Neural progenitor cell (in vitro differentiated cells): ENCODE data around the gene CLMP. TPM values are rescaled to one million over a fixed set of nuclear protein-coding genes. Genes with fewer than 3 reads are reported as not detected.
A peak's percentile ranks its signal among the peaks of the same experiment; 100 is the strongest.

Experiments used
- DNase-seq: peaks from one replicate; pipeline ENCODE4 v3.0.0-alpha.2; 2016; ENCODE audit warnings: low spot score
- H2AFZ ChIP-seq: fragments of 200-600 bp; sonication (generic); replicated peaks from 2 replicates; pipeline ENCODE4 v1.6.1; 2016; ENCODE audit warnings: antibody characterized with exemption
- H3F3A ChIP-seq: fragments of 200-600 bp; sonication (generic); 2 replicates; pipeline ENCODE4 v1.6.1; 2016; ENCODE audit warnings: antibody characterized with exemption, low read depth
- H3K27ac ChIP-seq: fragments of 200-600 bp; sonication (generic); 2 replicates; pipeline ENCODE4 v1.5.1; 2016; ENCODE audit warnings: mild to moderate bottlenecking
- H3K27me3 ChIP-seq: fragments of 200-600 bp; sonication (generic); 2 replicates; pipeline ENCODE4 v1.6.1; 2016; ENCODE audit warnings: mild to moderate bottlenecking, moderate library complexity
- H3K36me3 ChIP-seq: fragments of 200-600 bp; sonication (generic); 2 replicates; pipeline ENCODE4 v1.5.1; 2016
- H3K4me1 ChIP-seq: fragments of 200-600 bp; sonication (generic); 2 replicates; pipeline ENCODE4 v1.6.1; 2016; ENCODE audit warnings: mixed run types
- H3K4me2 ChIP-seq: fragments of 200-600 bp; sonication (generic); 2 replicates; pipeline ENCODE4 v1.6.1; 2016
- H3K4me3 ChIP-seq: fragments of 200-600 bp; sonication (generic); 2 replicates; pipeline ENCODE4 v1.5.1; 2016
- H3K79me2 ChIP-seq: fragments of 200-600 bp; sonication (generic); 2 replicates; pipeline ENCODE4 v1.6.1; 2016; ENCODE audit warnings: low read depth
- H3K9ac ChIP-seq: fragments of 200-600 bp; sonication (generic); 2 replicates; pipeline ENCODE4 v1.6.1; 2016
- H3K9me3 ChIP-seq: fragments of 200-600 bp; sonication (generic); 2 replicates; pipeline ENCODE4 v1.5.1; 2016; ENCODE audit warnings: low read depth
- H4K20me1 ChIP-seq: fragments of 200-600 bp; sonication (generic); 2 replicates; pipeline ENCODE4 v1.6.1; 2016; ENCODE audit warnings: low read depth
- H3K27ac Mint-ChIP-seq: 3 replicates; pipeline ENCODE4 v1.8.0; 2021; ENCODE audit warnings: mixed read lengths
- H3K27me3 Mint-ChIP-seq: 2 replicates; pipeline ENCODE4 v1.8.0; 2022; ENCODE audit warnings: low read depth, mild to moderate bottlenecking, inconsistent platforms, moderate library complexity, mixed read lengths; ENCODE audit not compliant: insufficient read depth
- H3K36me3 Mint-ChIP-seq: 3 replicates; pipeline ENCODE4 v1.8.0; 2021; ENCODE audit warnings: mixed read lengths
- H3K4me1 Mint-ChIP-seq: 3 replicates; pipeline ENCODE4 v1.8.0; 2021; ENCODE audit warnings: mixed read lengths
- H3K4me3 Mint-ChIP-seq: 3 replicates; pipeline ENCODE4 v1.8.0; 2021; ENCODE audit warnings: mild to moderate bottlenecking, moderate library complexity, mixed read lengths
- H3K9me3 Mint-ChIP-seq: 3 replicates; pipeline ENCODE4 v1.8.0; 2020; ENCODE audit warnings: mixed read lengths
- EZH2 ChIP-seq: fragments of 200-600 bp; sonication (generic); IDR thresholded peaks from 2 replicates; pipeline ENCODE4 v1.6.1; 2017; ENCODE audit warnings: antibody characterized with exemption, mild to moderate bottlenecking, moderate library complexity
- EZH2phosphoT487 ChIP-seq: fragments of 200-600 bp; sonication (generic); IDR thresholded peaks from 2 replicates; pipeline ENCODE4 v1.6.1; 2017; ENCODE audit warnings: antibody characterized with exemption
- total RNA-seq: library from RNA; depleted of rRNA; stranded (reverse); fragments of >200 nt; gene quantifications from 2 replicates; pipeline ENCODE4 v1.2.3, GENCODE V29; 2015; ENCODE audit warnings: low replicate concordance
- TF ChIP-seq, protein P1 (sequence below): fragments of 200-600 bp; sonication (generic); IDR thresholded peaks from 2 replicates; pipeline ENCODE4 v1.5.1; 2017; ENCODE audit warnings: antibody characterized with exemption, mild to moderate bottlenecking

CLMP gene
- total RNA-seq, 1 donor from 2014 or later: 10.7 TPM

GRCh38 chr11:123100379-123101085 is 94.5 kb downstream of the CLMP start:
- H3K4me3 Mint-ChIP-seq: no peak overlapping the region
- Histone ChIP-seq H3K79me2 (no peaks in the 10 kb centered on the region), H3K4me1 (no peaks in the 10 kb centered on the region), H3F3A (no peaks in the 10 kb centered on the region), H2AFZ (no peak overlapping the region), H3K9ac (no peak overlapping the region), H3K9me3 (no peaks in the 10 kb centered on the region), H3K27me3 (no peaks in the 10 kb centered on the region), H4K20me1 (no peaks in the 10 kb centered on the region), H3K4me3 (no peak overlapping the region), H3K36me3 (no peaks in the 10 kb centered on the region), H3K27ac (no peak overlapping the region), H3K4me2 (no peak overlapping the region)
- peaks cover 29% of the 10 kb centered on the region for H3K4me1 Mint-ChIP-seq
- TF ChIP-seq EZH2phosphoT487 (no peak), EZH2 (no peak)
- TF ChIP-seq, protein P1, sequence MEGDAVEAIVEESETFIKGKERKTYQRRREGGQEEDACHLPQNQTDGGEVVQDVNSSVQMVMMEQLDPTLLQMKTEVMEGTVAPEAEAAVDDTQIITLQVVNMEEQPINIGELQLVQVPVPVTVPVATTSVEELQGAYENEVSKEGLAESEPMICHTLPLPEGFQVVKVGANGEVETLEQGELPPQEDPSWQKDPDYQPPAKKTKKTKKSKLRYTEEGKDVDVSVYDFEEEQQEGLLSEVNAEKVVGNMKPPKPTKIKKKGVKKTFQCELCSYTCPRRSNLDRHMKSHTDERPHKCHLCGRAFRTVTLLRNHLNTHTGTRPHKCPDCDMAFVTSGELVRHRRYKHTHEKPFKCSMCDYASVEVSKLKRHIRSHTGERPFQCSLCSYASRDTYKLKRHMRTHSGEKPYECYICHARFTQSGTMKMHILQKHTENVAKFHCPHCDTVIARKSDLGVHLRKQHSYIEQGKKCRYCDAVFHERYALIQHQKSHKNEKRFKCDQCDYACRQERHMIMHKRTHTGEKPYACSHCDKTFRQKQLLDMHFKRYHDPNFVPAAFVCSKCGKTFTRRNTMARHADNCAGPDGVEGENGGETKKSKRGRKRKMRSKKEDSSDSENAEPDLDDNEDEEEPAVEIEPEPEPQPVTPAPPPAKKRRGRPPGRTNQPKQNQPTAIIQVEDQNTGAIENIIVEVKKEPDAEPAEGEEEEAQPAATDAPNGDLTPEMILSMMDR: no peak
- no peak for DNase-seq
- no peaks in the 10 kb centered on the region for H3K9me3 Mint-ChIP-seq
- peak overlapping the region; percentile 32 for H3K27ac Mint-ChIP-seq
- peaks cover 7% of the 10 kb centered on the region for H3K27me3 Mint-ChIP-seq
- H3K36me3 Mint-ChIP-seq: no peaks in the 10 kb centered on the region

DNA sequence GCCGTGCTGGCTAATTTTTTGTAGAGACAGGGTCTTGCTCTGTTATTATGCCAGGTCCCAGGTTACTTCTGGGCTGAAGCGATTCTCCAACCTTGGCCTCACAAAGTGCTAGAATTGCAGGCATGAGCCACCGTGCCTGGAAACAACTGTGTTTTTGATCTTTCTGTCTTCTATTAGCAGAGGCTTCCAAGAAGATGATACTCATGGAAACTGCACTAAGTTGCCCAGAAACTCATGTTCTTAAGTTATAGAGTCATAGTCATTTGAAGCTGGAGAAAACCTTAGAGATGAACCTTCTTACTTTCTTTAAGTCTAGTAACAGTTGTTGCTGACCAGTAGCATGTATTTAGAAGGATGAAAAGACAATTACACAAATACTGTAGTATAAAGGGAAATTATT is 96.1 kb downstream of the CLMP start:
- no peak overlapping the region for H3K4me2 ChIP-seq
- no peak for DNase-seq
- H3K27ac ChIP-seq: no peak overlapping the region
- Mint-ChIP-seq H3K36me3 (no peaks in the 10 kb centered on the region), H3K27me3 (peaks cover 3% of the 10 kb centered on the region), H3K4me1 (peaks cover 29% of the 10 kb centered on the region), H3K4me3 (no peak overlapping the region), H3K9me3 (no peaks in the 10 kb centered on the region), H3K27ac (no peak overlapping the region)
- H3K9me3 ChIP-seq: no peaks in the 10 kb centered on the region
- H3K9ac ChIP-seq: no peak overlapping the region
- no peaks in the 10 kb centered on the region for H3F3A ChIP-seq
- no peaks in the 10 kb centered on the region for H3K79me2 ChIP-seq
- no peaks in the 10 kb centered on the region for H3K27me3 ChIP-seq
- no peaks in the 10 kb centered on the region for H3K36me3 ChIP-seq
- TF ChIP-seq EZH2phosphoT487: no peak
- TF ChIP-seq, protein P1: no peak
- no peaks in the 10 kb centered on the region for H3K4me1 ChIP-seq
- H2AFZ ChIP-seq: no peak overlapping the region
- H3K4me3 ChIP-seq: no peak overlapping the region
- H4K20me1 ChIP-seq: no peaks in the 10 kb centered on the region

DNA sequence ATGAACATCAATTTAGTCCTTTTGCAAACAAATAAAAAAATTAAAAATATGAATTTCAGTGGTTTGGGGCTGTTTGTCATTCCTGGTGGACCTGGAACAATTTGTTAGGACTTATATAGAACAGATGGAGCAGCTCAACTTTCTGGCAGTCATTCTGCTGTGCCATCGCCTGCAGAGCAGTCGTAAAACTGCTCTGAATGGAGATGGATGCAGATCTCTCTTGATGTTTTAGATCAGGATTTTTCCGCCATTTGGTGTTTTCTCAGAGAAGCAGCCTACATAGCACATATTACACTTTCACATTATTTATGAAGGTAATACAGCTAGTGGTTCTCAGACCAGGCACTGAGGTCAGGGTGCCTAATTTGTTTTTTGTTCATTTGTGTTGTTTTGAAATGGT is 101.3 kb downstream of the CLMP start:
- no peaks in the 10 kb centered on the region for H3F3A ChIP-seq
- no peak overlapping the region for H3K27ac Mint-ChIP-seq
- TF ChIP-seq EZH2 (no peak), EZH2phosphoT487 (no peak)
- TF ChIP-seq, protein P1: no peak
- no peaks in the 10 kb centered on the region for H4K20me1 ChIP-seq
- no peaks in the 10 kb centered on the region for H3K9me3 Mint-ChIP-seq
- no peaks in the 10 kb centered on the region for H3K79me2 ChIP-seq
- H3K4me1 ChIP-seq: no peaks in the 10 kb centered on the region
- H3K9me3 ChIP-seq: no peaks in the 10 kb centered on the region
- H3K9ac ChIP-seq: no peak overlapping the region
- H3K4me2 ChIP-seq: no peak overlapping the region
- no peak overlapping the region for H3K4me3 Mint-ChIP-seq
- no peaks in the 10 kb centered on the region for H3K36me3 ChIP-seq
- no peak overlapping the region for H2AFZ ChIP-seq
- no peak overlapping the region for H3K27ac ChIP-seq
- no peaks in the 10 kb centered on the region for H3K27me3 ChIP-seq
- no peaks in the 10 kb centered on the region for H3K27me3 Mint-ChIP-seq
- no peak for DNase-seq
- H3K4me1 Mint-ChIP-seq: peaks cover 3% of the 10 kb centered on the region
- H3K36me3 Mint-ChIP-seq: no peaks in the 10 kb centered on the region
- H3K4me3 ChIP-seq: no peak overlapping the region
